Esophagus squamous epithelium (tissue), 4 donors: ENCODE results near the gene ADAM10.

Source experiments
- CTCF ChIP-seq, 6 experiments: fragments of 450-650 bp in 4 of 6; fragments of 200-600 bp in 2 of 6; sonication (generic) in 2 of 6; IDR thresholded peaks; one replicate each; pipeline ENCODE4 v1.5.1; 2016 to 2019; ENCODE audit warnings: antibody characterized with exemption in 6 of 6, mild to moderate bottlenecking in 4 of 6, moderate library complexity in 4 of 6
- POLR2A ChIP-seq, 4 donors: fragments of 450-650 bp; IDR thresholded peaks; one replicate each; pipeline ENCODE4 v1.6.1; 2017; ENCODE audit warnings: antibody characterized with exemption in 4 of 4, mild to moderate bottlenecking in 4 of 4, moderate library complexity in 3 of 4

GRCh38 chr15:58590926-58591325, 158.6 kb downstream of the ADAM10 start:
- TF ChIP-seq CTCF (IDR thresholded peaks at IDR 0.05) (no peak), POLR2A (IDR thresholded peaks at IDR 0.05) (no peak)
